Rectal smooth muscle tissue (tissue), 1 donor: ENCODE results near the gene ZYG11A.

Source experiments
- H3K27ac ChIP-seq: one replicate; pipeline ENCODE4 v1.7.0; 2013; ENCODE audit warnings: low read depth, low read length, inconsistent platforms
- H3K27me3 ChIP-seq: one replicate; pipeline ENCODE4 v1.7.0; 2013; ENCODE audit warnings: low read length; ENCODE audit not compliant: control insufficient read depth, insufficient read depth
- H3K36me3 ChIP-seq: one replicate; pipeline ENCODE4 v1.7.0; 2013; ENCODE audit warnings: low read length; ENCODE audit not compliant: control insufficient read depth, insufficient read depth
- H3K4me1 ChIP-seq: one replicate; pipeline ENCODE4 v1.7.0; 2013; ENCODE audit warnings: low read length; ENCODE audit not compliant: control insufficient read depth, insufficient read depth
- H3K4me3 ChIP-seq: one replicate; pipeline ENCODE4 v1.7.0; 2013; ENCODE audit warnings: low read length
- H3K9ac ChIP-seq: one replicate; pipeline ENCODE4 v1.7.0; 2013; ENCODE audit warnings: low read length

ZYG11A gene

DNA sequence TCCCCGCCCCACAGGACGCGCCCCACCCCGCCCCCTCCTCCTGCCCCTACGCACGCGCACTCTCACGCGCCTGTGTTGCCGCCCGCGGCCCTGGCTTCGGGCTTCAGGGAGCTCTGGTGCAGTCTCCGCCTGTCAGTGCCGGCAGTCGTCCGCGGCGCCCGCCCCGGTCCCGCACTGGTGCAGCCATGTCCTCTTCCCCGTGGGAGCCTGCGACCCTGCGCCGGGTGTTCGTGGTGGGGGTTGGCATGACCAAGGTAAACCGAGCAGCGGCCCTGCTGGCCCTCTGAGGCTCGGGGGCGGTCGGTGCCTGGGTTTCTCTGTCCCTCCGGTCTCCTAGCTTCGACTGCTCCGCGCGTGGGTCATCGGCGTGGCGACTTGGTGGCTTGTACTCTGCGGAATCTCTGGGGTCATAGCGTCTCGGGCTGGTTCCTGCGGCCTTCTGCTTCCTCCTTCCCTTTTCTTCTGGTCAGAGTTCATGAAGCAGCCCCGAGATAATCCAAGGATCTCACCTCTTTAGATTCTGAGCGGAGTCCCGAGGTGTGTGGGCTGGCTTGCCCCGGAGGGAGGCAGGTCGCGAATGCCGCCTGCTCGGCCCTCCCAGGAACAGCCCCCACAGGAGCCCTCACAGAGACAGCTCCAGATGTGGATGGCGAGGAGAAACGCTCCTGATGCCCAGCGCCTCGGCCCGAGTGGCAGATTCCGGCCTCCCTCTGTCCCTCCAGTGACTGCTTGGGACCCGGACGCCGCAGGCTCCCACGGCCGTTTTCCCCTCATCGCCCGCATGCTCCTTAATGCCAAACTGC is 84.9 kb downstream of the ZYG11A start, which contains the start of gene SCP2:
Gene SCP2, plus strand, starts transcription at position 65 of the 803 bp plus-strand sequence. Its CDS starts 121 bp downstream, at position 186.
- H3K4me3 ChIP-seq = peak within 1 kb of the TSS; percentile 66
- peak within 1 kb of the TSS; percentile 90 for H3K9ac ChIP-seq
- peaks cover 7% of the 10 kb centered on the region for H3K4me1 ChIP-seq
- no peaks in the 10 kb centered on the region for H3K36me3 ChIP-seq
- no peaks in the 10 kb centered on the region for H3K27me3 ChIP-seq
- peak within 1 kb of the TSS; percentile 83 for H3K27ac ChIP-seq

DNA sequence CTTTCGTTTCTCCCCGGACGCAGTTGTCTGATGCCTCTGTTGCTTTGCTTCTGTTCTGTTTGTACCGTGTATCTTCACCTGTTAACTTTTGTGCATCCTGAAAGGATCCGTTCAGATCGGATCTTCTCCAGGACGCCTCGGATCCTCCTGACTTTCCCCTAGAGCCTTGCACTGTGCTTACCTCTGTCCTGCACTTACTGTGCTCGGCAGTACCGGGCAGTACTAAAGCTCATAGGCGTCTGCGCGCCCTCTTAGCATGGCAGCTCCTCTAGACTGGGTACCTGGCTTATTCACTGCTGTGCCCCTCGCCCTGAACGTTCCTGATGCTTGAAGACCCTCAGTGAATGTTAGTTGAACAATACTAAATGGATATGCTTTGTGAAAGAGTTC is 85.5 kb downstream of the ZYG11A start:
- H3K4me3 ChIP-seq = peak overlapping the region; percentile 66
- H3K4me1 ChIP-seq = peaks cover 7% of the 10 kb centered on the region
- peak overlapping the region; percentile 90 for H3K9ac ChIP-seq
- H3K36me3 ChIP-seq = no peaks in the 10 kb centered on the region
- H3K27ac ChIP-seq = no peak overlapping the region
- H3K27me3 ChIP-seq = no peaks in the 10 kb centered on the region

DNA sequence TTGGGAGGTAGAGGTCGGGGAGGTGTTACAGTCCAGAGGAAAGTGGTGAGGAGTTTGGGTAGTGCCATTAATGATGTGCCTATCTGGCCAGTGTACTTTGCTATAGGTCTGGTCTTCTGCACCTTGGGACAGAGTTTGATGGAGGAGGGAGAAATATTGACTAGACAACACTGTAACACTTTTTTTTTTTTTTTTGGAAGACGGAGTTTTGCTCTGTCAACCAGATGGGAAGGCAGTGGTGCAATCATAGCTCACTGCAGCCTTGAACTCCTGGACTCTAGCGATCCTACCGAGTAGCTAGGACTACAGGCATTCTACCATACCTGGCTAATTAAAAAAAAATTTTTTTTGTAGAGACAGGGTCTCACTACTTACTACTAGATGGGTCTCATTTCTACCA is 86.5 kb downstream of the ZYG11A start:
- Histone ChIP-seq H3K4me1 (peaks cover 7% of the 10 kb centered on the region), H3K4me3 (no peak overlapping the region), H3K27ac (no peak overlapping the region), H3K27me3 (no peaks in the 10 kb centered on the region), H3K9ac (no peak overlapping the region), H3K36me3 (no peaks in the 10 kb centered on the region)

DNA sequence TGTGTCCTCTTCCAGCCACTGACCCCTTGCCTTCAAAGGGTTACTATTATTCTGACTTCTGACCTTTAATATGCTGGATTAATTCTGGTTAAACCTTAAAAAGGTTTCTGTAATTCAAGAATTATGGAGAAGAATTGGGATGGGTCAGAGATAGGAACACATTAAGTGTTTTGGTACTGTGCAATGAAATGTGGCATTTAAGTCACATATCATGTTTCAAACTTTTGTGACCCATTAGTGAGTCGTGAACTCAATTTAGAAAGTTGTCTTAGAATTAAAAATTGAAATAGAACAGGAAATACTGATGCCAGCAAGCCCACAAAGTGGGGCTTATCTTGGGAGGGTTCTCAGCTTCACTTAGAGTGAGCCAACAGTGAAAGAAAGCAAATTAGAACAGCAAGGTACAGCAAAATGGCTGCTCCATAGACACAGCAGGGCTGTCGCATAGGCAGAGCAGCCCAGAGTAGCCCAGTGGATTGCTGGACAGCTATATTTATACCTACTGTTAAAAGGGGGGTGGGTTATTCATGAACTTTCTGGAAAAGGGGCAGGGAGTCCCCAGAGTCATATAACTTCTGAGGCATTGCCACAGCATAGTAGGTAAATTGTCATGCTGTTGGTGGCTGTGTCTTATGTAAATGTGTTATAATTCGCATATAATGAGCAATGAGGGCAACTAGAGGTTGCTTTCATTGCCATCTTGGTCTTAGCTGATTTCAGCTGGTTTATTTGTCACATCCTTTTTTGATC is 95.0 kb downstream of the ZYG11A start:
- H3K27me3 ChIP-seq = no peaks in the 10 kb centered on the region
- no peak overlapping the region for H3K9ac ChIP-seq
- no peaks in the 10 kb centered on the region for H3K36me3 ChIP-seq
- H3K4me3 ChIP-seq = no peak overlapping the region
- H3K27ac ChIP-seq = no peak overlapping the region
- H3K4me1 ChIP-seq = no peaks in the 10 kb centered on the region

DNA sequence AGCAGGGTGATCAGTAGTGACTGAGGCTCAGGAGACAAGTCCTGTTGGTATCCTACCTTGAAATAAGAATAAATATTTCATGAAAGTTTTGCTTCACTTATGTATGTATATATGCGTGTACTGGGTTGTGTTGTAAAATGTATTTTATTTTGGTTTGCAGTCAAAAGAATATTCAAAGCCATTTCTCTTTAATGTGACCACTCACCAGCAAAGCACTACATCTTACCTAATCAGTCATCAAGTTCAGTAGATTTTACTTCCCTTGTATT is 95.6 kb downstream of the ZYG11A start:
- no peak overlapping the region for H3K4me3 ChIP-seq
- no peak overlapping the region for H3K27ac ChIP-seq
- H3K36me3 ChIP-seq = no peaks in the 10 kb centered on the region
- H3K4me1 ChIP-seq = no peaks in the 10 kb centered on the region
- H3K27me3 ChIP-seq = no peaks in the 10 kb centered on the region
- H3K9ac ChIP-seq = no peak overlapping the region

DNA sequence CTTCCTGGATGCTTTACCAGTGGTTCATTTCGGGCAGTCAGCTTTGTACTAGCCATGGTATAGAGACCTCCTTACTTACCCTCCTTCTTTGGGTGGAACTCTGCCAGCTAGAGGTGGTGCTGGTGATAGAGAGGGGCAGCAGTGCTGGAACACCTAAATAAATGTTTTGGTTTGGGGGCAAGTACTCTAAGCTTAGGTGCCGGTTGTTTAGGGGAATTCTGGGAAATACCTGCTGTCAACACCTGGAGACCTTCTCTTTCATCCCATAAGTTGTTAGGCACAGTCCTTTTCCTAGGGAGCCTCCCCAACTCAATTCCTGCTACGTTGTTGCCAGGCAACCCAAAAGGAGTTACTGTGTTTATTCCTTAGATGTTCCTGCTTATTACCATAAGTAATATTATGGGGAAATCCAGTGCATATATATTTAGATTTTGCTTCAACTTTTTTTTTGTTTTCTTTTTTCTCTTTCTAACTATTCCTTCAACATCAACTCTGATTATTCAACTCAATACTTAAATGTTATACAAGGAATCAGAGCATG is 101.4 kb downstream of the ZYG11A start:
- Histone ChIP-seq H3K27me3 (no peaks in the 10 kb centered on the region), H3K36me3 (peaks cover 3% of the 10 kb centered on the region), H3K27ac (no peak overlapping the region), H3K9ac (no peak overlapping the region), H3K4me1 (peaks cover 4% of the 10 kb centered on the region), H3K4me3 (no peak overlapping the region)

DNA sequence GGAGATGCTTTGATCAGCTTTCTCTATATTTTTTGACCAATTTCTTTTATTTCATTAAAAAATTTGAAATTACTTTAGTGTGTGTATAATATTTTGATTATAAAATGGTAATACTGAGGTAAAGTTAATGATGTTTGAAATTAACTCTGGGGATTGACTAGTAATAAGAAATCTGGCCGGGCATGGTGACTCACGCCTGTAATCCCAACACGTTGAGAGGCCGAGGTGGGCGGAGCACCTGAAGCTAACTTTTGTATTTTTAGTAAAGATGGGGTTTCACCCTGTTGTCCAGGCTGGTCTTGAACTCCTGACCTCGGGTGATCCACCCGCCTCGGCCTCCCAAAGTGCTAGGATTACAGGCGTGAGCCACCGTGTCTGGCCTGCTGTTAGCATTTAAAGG is 102.0 kb downstream of the ZYG11A start:
- Histone ChIP-seq H3K4me1 (peaks cover 4% of the 10 kb centered on the region), H3K4me3 (no peak overlapping the region), H3K9ac (no peak overlapping the region), H3K36me3 (peaks cover 3% of the 10 kb centered on the region), H3K27me3 (no peaks in the 10 kb centered on the region), H3K27ac (no peak overlapping the region)
